Lung (tissue), 12 donors: Measurements from ENCODE around the gene IFNK. TPM values are rescaled to one million over a fixed set of nuclear protein-coding genes. Genes with fewer than 3 reads are reported as not detected.

Experiments used
- ATAC-seq: fragments of 200-7000 bp; cut with Tn5 transposase; one replicate; pipeline ENCODE4 v1.9.1; 2020; ENCODE audit warnings: moderate number of reproducible peaks; ENCODE audit not compliant: insufficient read depth, low FRiP score
- DNase-seq, 3 donors: peaks; one replicate each; pipeline ENCODE4 v3.0.0-alpha.2; 2013 to 2017
- H3K27ac ChIP-seq, 2 donors: one replicate each; pipeline ENCODE4 v1.5.1; 2013; ENCODE audit warnings: mild to moderate bottlenecking in 2 of 2, moderate library complexity in 2 of 2, control low read depth in 1 of 2, inconsistent platforms in 1 of 2, low read depth in 1 of 2, low read length in 1 of 2
- H3K27me3 ChIP-seq, 3 donors: one replicate each; pipeline ENCODE4 v1.5.1; 2013; ENCODE audit warnings: low read length in 2 of 3; ENCODE audit not compliant: control insufficient read depth in 3 of 3, insufficient read depth in 3 of 3
- H3K36me3 ChIP-seq, 4 donors: one replicate each; pipeline ENCODE4 v1.5.1; 2013; ENCODE audit warnings: low read length in 4 of 4, mild to moderate bottlenecking in 1 of 4, moderate library complexity in 1 of 4; ENCODE audit not compliant: control insufficient read depth in 4 of 4, insufficient read depth in 4 of 4
- H3K4me1 ChIP-seq, 5 donors: one replicate each; pipeline ENCODE4 v1.5.1; 2013; ENCODE audit warnings: low read length in 5 of 5, mild to moderate bottlenecking in 2 of 5, moderate library complexity in 1 of 5; ENCODE audit not compliant: control insufficient read depth in 5 of 5, insufficient read depth in 5 of 5
- H3K4me3 ChIP-seq: one replicate; pipeline ENCODE4 v1.5.1; 2013; ENCODE audit warnings: mild to moderate bottlenecking, control low read depth, moderate library complexity
- H3K9ac ChIP-seq, 2 donors: one replicate each; pipeline ENCODE4 v1.5.1; 2013; ENCODE audit warnings: low read length in 2 of 2, control low read depth in 1 of 2; ENCODE audit not compliant: insufficient read depth in 1 of 2
- H3K9me3 ChIP-seq, 4 donors: one replicate each; pipeline ENCODE4 v1.5.1; 2013; ENCODE audit warnings: low read length in 3 of 4, mild to moderate bottlenecking in 1 of 4, moderate library complexity in 1 of 4; ENCODE audit not compliant: control insufficient read depth in 4 of 4, insufficient read depth in 3 of 4
- WGBS, 2 donors: extraction: QIAGEN DNeasy Blood & Tissue Kit; methylation state at CpG; one replicate each; pipeline ENCODE4 v1.1.7; 2013; 5-methylcytosine and 5-hydroxymethylcytosine counted together
- polyA plus RNA-seq, 2 donors: library from polyadenylated mRNA; stranded (reverse); fragments of 200-250 nt; gene quantifications; one replicate each; pipeline ENCODE4 v1.2.1, GENCODE V29; 2013
- total RNA-seq, 2 donors: library from RNA; depleted of rRNA in 1 of 2; stranded (reverse); fragments of >200 nt in 1 of 2; gene quantifications; one replicate each; pipeline ENCODE4 v1.2.1, GENCODE V29; 2014 to 2021
- TF ChIP-seq, protein P1 (sequence below): IDR thresholded peaks from 2 replicates; pipeline ENCODE4 v1.5.1; 2012; ENCODE audit warnings: mild to moderate bottlenecking; ENCODE audit errors: control extremely low read depth, extremely low read depth
- donor health status: control.
- donor health status: control.
- donor health status: Bipolar disorder and iron deficiency.
- donor health status: healthy.
- donor health status: DM: yes; HTN: yes; CAD: no.

Gene IFNK
- total and polyA plus RNA-seq, 4 donors: not detected

DNA sequence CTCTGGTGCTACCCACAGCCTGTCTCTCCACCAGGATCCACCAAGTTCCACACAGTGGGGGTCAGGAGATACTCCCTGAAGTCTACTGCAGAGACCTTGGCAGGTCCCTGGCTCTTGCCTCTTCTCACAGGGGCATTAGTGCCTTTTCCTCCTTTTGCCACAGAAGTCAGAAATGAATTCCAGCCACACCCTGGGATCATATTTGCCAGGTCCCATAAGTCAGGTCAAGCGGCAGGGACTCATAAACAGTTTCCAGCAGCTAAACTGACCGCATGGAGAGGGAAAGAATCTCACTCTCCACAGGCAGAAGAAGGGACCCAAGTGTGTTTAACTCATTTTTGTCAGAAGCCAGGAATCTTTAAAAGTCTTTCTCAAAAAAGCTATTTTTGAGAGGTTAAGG is 13.3 kb upstream of the IFNK start:
- Histone ChIP-seq H3K27me3 (no peaks in the 10 kb centered on the region), H3K27ac (no peak overlapping the region), H3K4me1 (peaks cover 0 to 10% (median 3%) of the 10 kb centered on the region in 5 donors), H3K36me3 (no peaks in the 10 kb centered on the region), H3K9ac (no peak overlapping the region), H3K9me3 (no peaks in the 10 kb centered on the region), H3K4me3 (no peak overlapping the region)
- 82 to 84% methylated on average over 2 of the region's 2 CpGs for WGBS, 2 donors
- TF ChIP-seq, protein P1, sequence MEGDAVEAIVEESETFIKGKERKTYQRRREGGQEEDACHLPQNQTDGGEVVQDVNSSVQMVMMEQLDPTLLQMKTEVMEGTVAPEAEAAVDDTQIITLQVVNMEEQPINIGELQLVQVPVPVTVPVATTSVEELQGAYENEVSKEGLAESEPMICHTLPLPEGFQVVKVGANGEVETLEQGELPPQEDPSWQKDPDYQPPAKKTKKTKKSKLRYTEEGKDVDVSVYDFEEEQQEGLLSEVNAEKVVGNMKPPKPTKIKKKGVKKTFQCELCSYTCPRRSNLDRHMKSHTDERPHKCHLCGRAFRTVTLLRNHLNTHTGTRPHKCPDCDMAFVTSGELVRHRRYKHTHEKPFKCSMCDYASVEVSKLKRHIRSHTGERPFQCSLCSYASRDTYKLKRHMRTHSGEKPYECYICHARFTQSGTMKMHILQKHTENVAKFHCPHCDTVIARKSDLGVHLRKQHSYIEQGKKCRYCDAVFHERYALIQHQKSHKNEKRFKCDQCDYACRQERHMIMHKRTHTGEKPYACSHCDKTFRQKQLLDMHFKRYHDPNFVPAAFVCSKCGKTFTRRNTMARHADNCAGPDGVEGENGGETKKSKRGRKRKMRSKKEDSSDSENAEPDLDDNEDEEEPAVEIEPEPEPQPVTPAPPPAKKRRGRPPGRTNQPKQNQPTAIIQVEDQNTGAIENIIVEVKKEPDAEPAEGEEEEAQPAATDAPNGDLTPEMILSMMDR: no peak
- no peak for ATAC-seq
- DNase-seq: no peak

DNA sequence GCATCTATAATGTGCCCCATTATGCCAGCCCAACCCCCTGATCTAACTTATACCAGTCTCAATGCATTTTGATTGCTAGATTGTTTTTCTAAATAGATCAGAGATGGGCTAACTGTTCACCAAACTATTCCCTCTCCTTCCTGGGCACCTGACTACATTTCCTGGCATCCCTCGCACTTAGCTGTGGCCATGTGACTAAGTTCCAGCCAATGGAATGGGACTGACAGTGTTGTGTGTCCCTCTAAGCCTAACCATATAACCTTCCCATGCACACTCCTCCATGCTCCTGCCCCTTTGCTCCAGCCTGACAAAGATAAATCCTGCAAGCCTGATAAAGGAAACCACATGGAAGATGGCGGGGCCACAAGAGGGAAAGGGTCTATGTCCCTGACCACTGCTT is 12.3 kb upstream of the IFNK start:
- ATAC-seq: no peak
- TF ChIP-seq, protein P1: no peak
- peaks cover 0 to 9% (median 3%) of the 10 kb centered on the region in 5 donors for H3K4me1 ChIP-seq
- H3K9me3 ChIP-seq: no peaks in the 10 kb centered on the region
- no peak overlapping the region for H3K27ac ChIP-seq
- no peak overlapping the region for H3K9ac ChIP-seq
- no peak overlapping the region for H3K4me3 ChIP-seq
- no peaks in the 10 kb centered on the region for H3K27me3 ChIP-seq
- H3K36me3 ChIP-seq: no peaks in the 10 kb centered on the region
- DNase-seq: no peak
- 87 to 88% methylated on average over 2 of the region's 2 CpGs for WGBS, 2 donors

DNA sequence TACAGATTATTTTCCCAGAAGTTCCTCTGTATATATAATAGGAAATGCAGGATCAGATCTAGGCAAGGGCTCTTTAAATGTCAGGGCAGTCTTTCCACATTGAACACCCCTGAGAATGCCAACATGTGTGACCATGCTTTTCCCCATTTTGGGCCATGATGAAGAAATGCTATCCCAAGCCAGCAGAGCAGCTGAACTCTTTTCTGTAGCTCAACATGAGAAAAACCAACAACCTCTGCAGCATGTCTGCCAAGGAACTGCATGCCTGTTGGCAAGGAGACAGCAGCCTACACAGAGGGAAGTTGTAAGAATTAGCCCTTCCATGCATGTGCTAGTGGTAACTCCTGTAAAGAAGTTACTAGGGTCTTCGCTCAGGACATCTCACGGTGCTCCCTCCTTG is 9.5 kb upstream of the IFNK start:
- no peaks in the 10 kb centered on the region for H3K27me3 ChIP-seq
- H3K9me3 ChIP-seq: no peaks in the 10 kb centered on the region
- DNase-seq (peak; percentile 77 to 91 (median 86)), ATAC-seq (no peak)
- H3K4me3 ChIP-seq: no peak overlapping the region
- no peak overlapping the region for H3K27ac ChIP-seq
- H3K4me1 ChIP-seq: peaks cover 0 to 9% (median 3%) of the 10 kb centered on the region in 5 donors
- no peak overlapping the region for H3K9ac ChIP-seq
- H3K36me3 ChIP-seq: no peaks in the 10 kb centered on the region
- 86 to 93% methylated on average over 2 of the region's 2 CpGs for WGBS, 2 donors
- TF ChIP-seq, protein P1: no peak

DNA sequence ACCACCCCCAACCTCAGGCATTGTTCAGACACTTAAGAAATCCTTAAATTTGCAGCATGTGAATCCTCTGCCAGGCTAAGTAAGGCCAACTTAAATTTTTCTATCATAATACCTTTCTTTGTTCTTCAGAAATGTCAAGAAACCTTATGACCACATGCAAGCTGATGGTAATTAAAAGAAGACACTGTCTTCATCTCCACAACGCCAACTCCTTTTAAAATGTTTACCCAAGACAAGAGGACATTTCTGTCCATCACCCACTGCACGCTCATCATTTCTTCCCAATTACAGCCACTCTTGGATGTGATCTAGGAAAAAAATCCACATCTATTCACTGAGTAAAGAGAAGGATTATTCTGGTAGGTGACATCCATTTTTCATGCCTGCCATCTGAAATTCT is 6.1 kb upstream of the IFNK start:
- no peak overlapping the region for H3K27ac ChIP-seq
- no peak overlapping the region for H3K9ac ChIP-seq
- TF ChIP-seq, protein P1: no peak
- DNase-seq: no peak
- no peaks in the 10 kb centered on the region for H3K9me3 ChIP-seq
- H3K4me3 ChIP-seq: no peak overlapping the region
- H3K36me3 ChIP-seq: no peaks in the 10 kb centered on the region
- H3K27me3 ChIP-seq: no peaks in the 10 kb centered on the region
- 89 to 94% methylated on average over 2 of the region's 2 CpGs for WGBS, 2 donors
- peaks cover 0 to 9% (median 3%) of the 10 kb centered on the region in 5 donors for H3K4me1 ChIP-seq
- ATAC-seq: no peak
